Tibial artery (tissue), 4 donors: ENCODE measurements around the gene KRTCAP2.

Experiments used
- DNase-seq, 2 donors: peaks; one replicate each; pipeline ENCODE4 v3.0.0-alpha.2; 2019
- H3K27ac ChIP-seq, 2 donors: fragments of 200-600 bp; sonication (generic) in 1 of 2; 1 replicate in 1 of 2; 2 replicates in 1 of 2; pipeline ENCODE4 v1.5.1; 2018 to 2019; ENCODE audit warnings: mild to moderate bottlenecking in 1 of 2
- H3K27me3 ChIP-seq, 2 donors: fragments of 200-600 bp; sonication (generic) in 1 of 2; one replicate each; pipeline versions ENCODE4 v1.5.1 to v1.6.0; 2016 to 2019
- H3K36me3 ChIP-seq, 3 donors: fragments of 200-600 bp; sonication (generic) in 2 of 3; one replicate each; pipeline ENCODE4 v1.5.1; 2016 to 2019; ENCODE audit warnings: mild to moderate bottlenecking in 2 of 3
- H3K4me1 ChIP-seq, 4 donors: fragments of 200-600 bp; sonication (generic) in 2 of 4; 1 replicate in 3 of 4; 2 replicates in 1 of 4; pipeline ENCODE4 v1.5.1; 2016 to 2019
- H3K4me3 ChIP-seq, 2 donors: fragments of 200-600 bp; sonication (generic) in 1 of 2; 1 replicate in 1 of 2; 2 replicates in 1 of 2; pipeline ENCODE4 v1.5.1; 2018 to 2019; ENCODE audit warnings: mild to moderate bottlenecking in 2 of 2
- H3K9me3 ChIP-seq, 3 donors: fragments of 200-600 bp; sonication (generic) in 1 of 3; one replicate each; pipeline ENCODE4 v1.5.1; 2016 to 2019
- CTCF ChIP-seq, 2 experiments: fragments of 200-600 bp in 1 of 2; fragments of 450-650 bp in 1 of 2; IDR thresholded peaks; one replicate each; pipeline ENCODE4 v1.5.1; 2017 to 2019; ENCODE audit warnings: antibody characterized with exemption in 2 of 2, mild to moderate bottlenecking in 1 of 2, moderate library complexity in 1 of 2
- intact Hi-C: fragments of 100-400 bp; cut with DNase I; formaldehyde crosslinking; loops from one replicate; pipeline ENCODE4 v1.15.0; 2023; ENCODE audit warnings: low total_unique reads

KRTCAP2 gene

GRCh38 chr1:155176544-155177071, 3.5 kb upstream of the KRTCAP2 start:
- TF ChIP-seq CTCF (IDR thresholded peaks at IDR 0.05) = peak; percentile 90 to 95
- Histone ChIP-seq H3K4me1 (peaks cover 0 to 43% (median 19%) of the 10 kb centered on the region in 4 donors), H3K27ac (no peak overlapping the region), H3K36me3 (no peaks in the 10 kb centered on the region), H3K27me3 (peaks cover 0 to 20% of the 10 kb centered on the region in 2 donors), H3K9me3 (no peaks in the 10 kb centered on the region), H3K4me3 (no peak overlapping the region)
- peak; percentile 78 to 88 for DNase-seq
- intact Hi-C loops = no loop called here

- H3K4me3 ChIP-seq = no peak overlapping the region
- H3K9me3 ChIP-seq = no peaks in the 10 kb centered on the region
- peaks cover 0 to under 1% (median 0%) of the 10 kb centered on the region in 3 donors for H3K36me3 ChIP-seq
- H3K4me1 ChIP-seq = peaks cover 0 to 43% (median 20%) of the 10 kb centered on the region in 4 donors
- TF ChIP-seq CTCF (IDR thresholded peaks at IDR 0.05) = no peak
- peak in 1 of 2 donors; percentile 66 for DNase-seq
- no peak overlapping the region for H3K27ac ChIP-seq
- intact Hi-C loops = no loop called here
- H3K27me3 ChIP-seq = peaks cover 0 to 20% of the 10 kb centered on the region in 2 donors
These were observed 2.8 kb upstream of the KRTCAP2 start for GRCh38 chr1:155175927-155176371.

- peaks cover 0 to 6% (median 5%) of the 10 kb centered on the region in 3 donors for H3K36me3 ChIP-seq
- no peak overlapping the region for H3K27ac ChIP-seq
- H3K4me1 ChIP-seq = peaks cover 0 to 43% (median 20%) of the 10 kb centered on the region in 4 donors
- intact Hi-C loops = no loop called here
- H3K27me3 ChIP-seq = peaks cover 0 to 20% of the 10 kb centered on the region in 2 donors
- DNase-seq = peak in 1 of 2 donors; percentile 62
- H3K4me3 ChIP-seq = no peak overlapping the region
- no peaks in the 10 kb centered on the region for H3K9me3 ChIP-seq
- TF ChIP-seq CTCF (IDR thresholded peaks at IDR 0.05) = no peak
These were observed 2.3 kb upstream of the KRTCAP2 start for GRCh38 chr1:155175281-155175926.

- intact Hi-C loops = no loop called here
- peak in 1 of 2 donors; percentile 68 for DNase-seq
- Histone ChIP-seq H3K36me3 (peaks cover 0 to 14% (median 12%) of the 10 kb centered on the region in 3 donors), H3K27me3 (peaks cover 0 to 20% of the 10 kb centered on the region in 2 donors), H3K4me1 (peaks cover 0 to 43% (median 20%) of the 10 kb centered on the region in 4 donors), H3K27ac (peak overlapping the region in 1 of 2 donors; percentile 94), H3K4me3 (peak overlapping the region; percentile 79 to 80), H3K9me3 (no peaks in the 10 kb centered on the region)
- no peak for TF ChIP-seq CTCF (IDR thresholded peaks at IDR 0.05)
These were observed 1.5 kb upstream of the KRTCAP2 start for GRCh38 chr1:155174324-155175280.

GRCh38 chr1:155173478-155174323, 597 bp upstream of the KRTCAP2 start, which contains the start of gene TRIM46:
Gene TRIM46 (plus strand): TSS chr1:155173849. CDS start chr1:155173967, 118 bp downstream.
- peak in 1 of 2 donors; percentile 70 for DNase-seq
- H3K27ac ChIP-seq = peak within 1 kb of the TSS; percentile 89 to 94
- peaks cover 0 to 20% of the 10 kb centered on the region in 2 donors for H3K27me3 ChIP-seq
- peak within 1 kb of the TSS; percentile 79 to 80 for H3K4me3 ChIP-seq
- H3K4me1 ChIP-seq = peaks cover 0 to 41% (median 20%) of the 10 kb centered on the region in 4 donors
- intact Hi-C loops = no loop called here
- no peaks in the 10 kb centered on the region for H3K9me3 ChIP-seq
- no peak for TF ChIP-seq CTCF (IDR thresholded peaks at IDR 0.05)
- H3K36me3 ChIP-seq = peaks cover 7 to 23% (median 21%) of the 10 kb centered on the region in 3 donors
